OCI-LY1 (cell line): ENCODE data around the gene CMTM5.

Experiments
- H2AFZ ChIP-seq: fragments of 200-600 bp; sonication (generic), shearing (Covaris generic); 2 replicates; pipeline ENCODE4 v1.6.0; 2014; ENCODE audit warnings: antibody characterized with exemption, mild to moderate bottlenecking, low read length
- H3F3A ChIP-seq: fragments of 200-600 bp; sonication (generic), shearing (Covaris generic); 2 replicates; pipeline ENCODE4 v1.6.0; 2014; ENCODE audit warnings: mild to moderate bottlenecking, antibody characterized with exemption, low read length, moderate library complexity; ENCODE audit not compliant: insufficient read depth
- H3K27ac ChIP-seq: fragments of 200-600 bp; sonication (generic); 2 replicates; pipeline ENCODE4 v1.5.1; 2014; ENCODE audit warnings: low read length, mixed run types, mild to moderate bottlenecking, low read depth; ENCODE audit not compliant: poor library complexity, severe bottlenecking
- H3K27me3 ChIP-seq: fragments of 200-600 bp; sonication (generic); 2 replicates; pipeline ENCODE4 v1.6.0; 2014; ENCODE audit warnings: antibody characterized with exemption, mild to moderate bottlenecking, low read length, moderate library complexity; ENCODE audit not compliant: insufficient read depth
- H3K36me3 ChIP-seq: fragments of 200-600 bp; sonication (generic); 2 replicates; pipeline ENCODE4 v1.6.1; 2014; ENCODE audit warnings: mild to moderate bottlenecking, antibody characterized with exemption, low read length, moderate library complexity, mixed read lengths; ENCODE audit not compliant: insufficient read depth
- H3K4me1 ChIP-seq: fragments of 200-600 bp; sonication (generic); 2 replicates; pipeline ENCODE4 v1.5.1; 2014; ENCODE audit warnings: mild to moderate bottlenecking, low read length, moderate library complexity; ENCODE audit not compliant: insufficient read depth, severe bottlenecking
- H3K4me2 ChIP-seq: fragments of 200-600 bp; sonication (generic), shearing (Covaris generic); 2 replicates; pipeline ENCODE4 v1.6.1; 2014; ENCODE audit warnings: low read length
- H3K4me3 ChIP-seq: fragments of 200-600 bp; sonication (generic); 2 replicates; pipeline ENCODE4 v1.5.1; 2014; ENCODE audit warnings: low read length, low read depth, mild to moderate bottlenecking, mixed read lengths; ENCODE audit not compliant: poor library complexity, severe bottlenecking
- H3K79me2 ChIP-seq: fragments of 200-600 bp; shearing (Covaris generic); 2 replicates; pipeline ENCODE4 v1.6.1; 2016; ENCODE audit warnings: mixed run types, low read length, mixed read lengths; ENCODE audit not compliant: insufficient read depth
- H3K9ac ChIP-seq: fragments of 200-600 bp; sonication (generic), shearing (Covaris generic); 2 replicates; pipeline ENCODE4 v1.6.1; 2014; ENCODE audit warnings: mild to moderate bottlenecking, low read length, mixed read lengths
- H3K9me2 ChIP-seq: fragments of 200-600 bp; sonication (generic), shearing (Covaris generic); 2 replicates; pipeline ENCODE4 v1.6.1; 2014; ENCODE audit warnings: low read depth, mild to moderate bottlenecking, low read length, mixed read lengths
- H3K9me3 ChIP-seq: fragments of 200-600 bp; shearing (Covaris generic); 2 replicates; pipeline ENCODE4 v1.6.1; 2014; ENCODE audit warnings: low read length, mixed read lengths
- H4K20me1 ChIP-seq: fragments of 200-600 bp; sonication (generic), shearing (Covaris generic); 2 replicates; pipeline ENCODE4 v1.6.0; 2016; ENCODE audit warnings: mild to moderate bottlenecking, low read length; ENCODE audit not compliant: insufficient read depth
- CTCF ChIP-seq: fragments of 200-600 bp; sonication (generic), shearing (Covaris generic); IDR thresholded peaks from 2 replicates; pipeline ENCODE4 v1.5.1; 2017; ENCODE audit warnings: mild to moderate bottlenecking, antibody characterized with exemption, low read length, moderate library complexity, mixed read lengths
- EZH2 ChIP-seq: fragments of 200-600 bp; sonication (generic), shearing (Covaris generic); IDR thresholded peaks from 2 replicates; pipeline ENCODE4 v1.8.0; 2017; ENCODE audit warnings: borderline replicate concordance, mixed run types, mild to moderate bottlenecking, antibody characterized with exemption, low read length, moderate library complexity, mixed read lengths

Gene CMTM5

GRCh38 chr14:23380976-23381375 lies 4.1 kb downstream of the CMTM5 start:
- no peaks in the 10 kb centered on the region for H3K4me1 ChIP-seq

GRCh38 chr14:23381871-23382270 lies 5.0 kb downstream of the CMTM5 start:
- H3K27me3 ChIP-seq = peaks cover 7% of the 10 kb centered on the region; the same call in 1 of the 2 replicates
- H3K4me3 ChIP-seq = no peak overlapping the region
- H3F3A ChIP-seq = no peaks in the 10 kb centered on the region
- no peak for TF ChIP-seq CTCF
- no peak for TF ChIP-seq EZH2
- H3K9me2 ChIP-seq = no peaks in the 10 kb centered on the region
- H3K27ac ChIP-seq = no peak overlapping the region
- H3K4me1 ChIP-seq = no peaks in the 10 kb centered on the region
- H3K36me3 ChIP-seq = no peaks in the 10 kb centered on the region
- no peak overlapping the region for H3K9ac ChIP-seq
- no peaks in the 10 kb centered on the region for H4K20me1 ChIP-seq
- H3K79me2 ChIP-seq = no peaks in the 10 kb centered on the region
- no peaks in the 10 kb centered on the region for H3K9me3 ChIP-seq
- H3K4me2 ChIP-seq = no peak overlapping the region
- H2AFZ ChIP-seq = no peak overlapping the region

More at GRCh38 chr14:23380976-23381375, 4.1 kb downstream of the CMTM5 start:
- no peaks in the 10 kb centered on the region for H4K20me1 ChIP-seq
- no peaks in the 10 kb centered on the region for H3K9me2 ChIP-seq
- no peak overlapping the region for H3K27ac ChIP-seq
- no peaks in the 10 kb centered on the region for H3K36me3 ChIP-seq
- no peak overlapping the region for H3K4me2 ChIP-seq
- no peak overlapping the region for H3K4me3 ChIP-seq
- no peaks in the 10 kb centered on the region for H3F3A ChIP-seq
- H3K79me2 ChIP-seq = no peaks in the 10 kb centered on the region
- H3K9ac ChIP-seq = no peak overlapping the region
- H3K9me3 ChIP-seq = no peaks in the 10 kb centered on the region
- peaks cover 7% of the 10 kb centered on the region; the same call in 1 of the 2 replicates for H3K27me3 ChIP-seq
- H2AFZ ChIP-seq = no peak overlapping the region
- no peak for TF ChIP-seq CTCF
- TF ChIP-seq EZH2 = no peak

GRCh38 chr14:23382276-23382675 lies 5.4 kb downstream of the CMTM5 start:
- no peak overlapping the region for H3K27ac ChIP-seq
- H3K9ac ChIP-seq = no peak overlapping the region
- no peaks in the 10 kb centered on the region for H3K79me2 ChIP-seq
- H3K36me3 ChIP-seq = no peaks in the 10 kb centered on the region
- no peak overlapping the region for H2AFZ ChIP-seq
- H3K27me3 ChIP-seq = peaks cover 7% of the 10 kb centered on the region; the same call in 1 of the 2 replicates
- H3K4me2 ChIP-seq = no peak overlapping the region
- no peaks in the 10 kb centered on the region for H3K9me2 ChIP-seq
- H3F3A ChIP-seq = no peaks in the 10 kb centered on the region
- no peak for TF ChIP-seq EZH2
- TF ChIP-seq CTCF = no peak
- no peaks in the 10 kb centered on the region for H4K20me1 ChIP-seq
- no peaks in the 10 kb centered on the region for H3K9me3 ChIP-seq
- H3K4me1 ChIP-seq = no peaks in the 10 kb centered on the region
- H3K4me3 ChIP-seq = no peak overlapping the region
